Stimulated activated CD4-positive, alpha-beta T cell treated with anti-CD3 and anti-CD28 coated beads, Interleukin-1b, Interleukin-23, amount 100 ng/mL, for 1 hour (primary cell): ENCODE measurements around the gene SH3BP5L.

Experiments
- DNase-seq, 2 donors: peaks; one replicate each; pipeline ENCODE4 v3.0.0-alpha.2; 2020; ENCODE audit warnings: low read depth in 2 of 2

SH3BP5L gene

GRCh38 chr1:248828845-248829244 lies 3.1 kb upstream of the SH3BP5L start:
- no peak for DNase-seq

- DNase-seq: no peak
These were observed 174 bp downstream of the SH3BP5L start for GRCh38 chr1:248825573-248825908.

GRCh38 chr1:248825136-248825535 lies 579 bp downstream of the SH3BP5L start:
- DNase-seq: no peak

GRCh38 chr1:248824701-248825100 lies 1.0 kb downstream of the SH3BP5L start:
- DNase-seq: no peak

- no peak for DNase-seq
These were observed 1.4 kb downstream of the SH3BP5L start for GRCh38 chr1:248824301-248824700.

- no peak for DNase-seq
These were observed 2.2 kb downstream of the SH3BP5L start for GRCh38 chr1:248823517-248824001.

GRCh38 chr1:248822148-248823032 lies 3.3 kb downstream of the SH3BP5L start:
- no peak for DNase-seq

GRCh38 chr1:248821641-248822040 lies 4.1 kb downstream of the SH3BP5L start:
- no peak for DNase-seq

- DNase-seq: no peak
These were observed 4.6 kb downstream of the SH3BP5L start for GRCh38 chr1:248821101-248821500.

- no peak for DNase-seq
These were observed 5.6 kb downstream of the SH3BP5L start for GRCh38 chr1:248820041-248820585.

GRCh38 chr1:248818505-248819374 lies 7.0 kb downstream of the SH3BP5L start:
- no peak for DNase-seq

GRCh38 chr1:248817065-248817464 lies 8.7 kb downstream of the SH3BP5L start:
- DNase-seq: no peak

GRCh38 chr1:248816042-248816851 lies 9.5 kb downstream of the SH3BP5L start:
- DNase-seq: no peak

GRCh38 chr1:248815407-248816034 lies 10.2 kb downstream of the SH3BP5L start:
- no peak for DNase-seq

- DNase-seq: no peak
These were observed 11.4 kb downstream of the SH3BP5L start for GRCh38 chr1:248814351-248814750.

- DNase-seq: no peak
These were observed 12.2 kb downstream of the SH3BP5L start for GRCh38 chr1:248813546-248813945.

- no peak for DNase-seq
These were observed 12.8 kb downstream of the SH3BP5L start for GRCh38 chr1:248812736-248813425.

- DNase-seq: no peak
These were observed 13.9 kb downstream of the SH3BP5L start for GRCh38 chr1:248811514-248812490.
